Measurements from ENCODE around the gene HEMK1.

DNA sequence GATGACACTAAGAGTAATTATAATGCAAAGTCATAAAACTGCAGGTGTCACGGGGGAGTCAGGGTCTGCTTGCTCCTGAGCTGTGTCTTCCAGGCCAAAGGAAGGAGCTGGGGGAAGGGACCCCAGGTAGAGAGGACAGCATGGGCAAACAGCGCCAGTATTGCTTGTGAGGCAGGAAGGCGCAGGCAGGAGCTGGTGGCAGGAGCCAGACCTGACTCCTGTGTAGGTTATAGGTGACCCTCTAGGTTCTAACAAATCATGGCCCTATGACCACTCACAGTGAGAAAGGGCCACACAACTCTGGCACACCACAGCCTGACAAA lies 40.4 kb downstream of the HEMK1 start:
- TF ChIP-seq POLR2A (IDR thresholded peaks at IDR 0.05), result no peak
- TF ChIP-seq, protein P1, sequence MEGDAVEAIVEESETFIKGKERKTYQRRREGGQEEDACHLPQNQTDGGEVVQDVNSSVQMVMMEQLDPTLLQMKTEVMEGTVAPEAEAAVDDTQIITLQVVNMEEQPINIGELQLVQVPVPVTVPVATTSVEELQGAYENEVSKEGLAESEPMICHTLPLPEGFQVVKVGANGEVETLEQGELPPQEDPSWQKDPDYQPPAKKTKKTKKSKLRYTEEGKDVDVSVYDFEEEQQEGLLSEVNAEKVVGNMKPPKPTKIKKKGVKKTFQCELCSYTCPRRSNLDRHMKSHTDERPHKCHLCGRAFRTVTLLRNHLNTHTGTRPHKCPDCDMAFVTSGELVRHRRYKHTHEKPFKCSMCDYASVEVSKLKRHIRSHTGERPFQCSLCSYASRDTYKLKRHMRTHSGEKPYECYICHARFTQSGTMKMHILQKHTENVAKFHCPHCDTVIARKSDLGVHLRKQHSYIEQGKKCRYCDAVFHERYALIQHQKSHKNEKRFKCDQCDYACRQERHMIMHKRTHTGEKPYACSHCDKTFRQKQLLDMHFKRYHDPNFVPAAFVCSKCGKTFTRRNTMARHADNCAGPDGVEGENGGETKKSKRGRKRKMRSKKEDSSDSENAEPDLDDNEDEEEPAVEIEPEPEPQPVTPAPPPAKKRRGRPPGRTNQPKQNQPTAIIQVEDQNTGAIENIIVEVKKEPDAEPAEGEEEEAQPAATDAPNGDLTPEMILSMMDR (IDR thresholded peaks at IDR 0.05), result no peak

Measured in body of pancreas (tissue), 4 donors.